GM21447 (cell line): ENCODE data around the gene HMX1.

Source experiments
- ATAC-seq: cut with Tn5 transposase; IDR thresholded peaks from one replicate; pipeline ENCODE4 v1.9.1; 2021; ENCODE audit not compliant: unreplicated experiment

HMX1 gene

DNA sequence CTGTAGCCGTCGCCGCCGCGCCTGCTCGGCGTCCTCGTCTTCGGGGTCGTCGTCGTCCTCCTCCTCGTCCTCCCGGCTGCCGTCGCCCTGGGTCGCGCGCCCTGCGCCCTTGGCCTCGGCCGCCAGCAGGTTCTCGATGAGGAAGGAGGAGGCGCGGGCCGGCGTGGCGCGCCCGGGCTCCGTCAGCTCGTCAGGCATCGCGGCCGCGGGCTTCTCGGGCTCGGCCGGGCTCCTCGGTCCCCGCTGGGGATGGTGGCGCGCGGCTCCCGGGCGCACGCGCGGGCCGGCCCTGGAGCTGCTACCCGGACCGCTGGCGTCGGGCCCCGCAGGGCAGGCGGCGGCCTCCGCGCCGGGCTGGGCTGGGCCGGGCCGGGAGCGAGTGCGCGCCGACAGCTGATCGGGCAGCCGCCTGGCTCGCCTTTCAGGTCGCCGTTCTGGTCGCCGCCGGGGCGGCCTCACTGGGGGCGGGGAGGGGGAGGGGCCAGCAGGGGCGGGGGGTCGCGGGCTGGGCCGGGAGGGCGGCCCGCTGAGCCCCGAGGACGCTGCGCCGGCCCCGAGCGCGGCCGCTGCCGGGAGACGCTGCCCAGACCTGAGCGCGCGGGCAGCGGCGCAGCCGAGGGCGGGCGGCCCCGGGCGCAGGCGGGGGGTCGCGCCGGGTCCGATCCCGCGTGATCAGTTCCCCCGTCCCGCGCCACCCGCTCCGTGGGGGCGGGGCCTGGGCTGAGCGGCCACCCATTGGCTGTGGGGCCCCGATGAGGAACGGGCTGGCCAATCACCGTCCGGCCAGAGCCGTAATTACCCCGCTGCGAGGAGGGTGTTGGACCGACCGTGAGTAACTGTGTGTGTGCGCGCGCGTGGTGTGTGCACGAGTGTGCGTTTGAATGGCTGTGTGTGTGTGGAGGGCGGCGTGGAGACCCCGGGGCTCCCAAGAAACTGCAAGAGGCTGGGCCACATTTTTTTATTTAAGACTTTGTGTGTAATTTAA, at the start of gene HMX1:
TSS of gene HMX1 (minus strand) at position 423 of the 985 bp plus-strand sequence. CDS start at position 198, 225 bp downstream.
- ATAC-seq = no peak

DNA sequence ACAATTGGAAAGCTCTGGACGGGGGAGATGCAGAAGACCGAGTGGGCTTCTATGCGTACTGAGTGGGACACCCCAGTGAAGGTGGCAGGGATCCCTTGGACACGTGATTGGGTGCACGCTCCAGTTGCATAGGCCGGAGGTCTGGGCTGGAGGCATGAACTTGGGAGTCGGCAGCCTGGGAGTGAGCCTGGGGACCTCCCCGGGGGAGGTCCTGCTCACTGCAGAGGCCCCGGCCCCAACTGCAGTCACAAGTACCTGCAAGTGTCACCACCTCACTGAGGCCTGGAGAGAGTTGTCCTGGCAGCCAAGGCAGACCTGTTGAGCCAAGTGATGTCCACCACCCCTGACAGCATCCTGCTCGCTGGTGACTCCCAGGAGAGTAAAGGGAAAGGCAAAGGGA, 49.3 kb upstream of the HMX1 start:
- ATAC-seq = no peak

DNA sequence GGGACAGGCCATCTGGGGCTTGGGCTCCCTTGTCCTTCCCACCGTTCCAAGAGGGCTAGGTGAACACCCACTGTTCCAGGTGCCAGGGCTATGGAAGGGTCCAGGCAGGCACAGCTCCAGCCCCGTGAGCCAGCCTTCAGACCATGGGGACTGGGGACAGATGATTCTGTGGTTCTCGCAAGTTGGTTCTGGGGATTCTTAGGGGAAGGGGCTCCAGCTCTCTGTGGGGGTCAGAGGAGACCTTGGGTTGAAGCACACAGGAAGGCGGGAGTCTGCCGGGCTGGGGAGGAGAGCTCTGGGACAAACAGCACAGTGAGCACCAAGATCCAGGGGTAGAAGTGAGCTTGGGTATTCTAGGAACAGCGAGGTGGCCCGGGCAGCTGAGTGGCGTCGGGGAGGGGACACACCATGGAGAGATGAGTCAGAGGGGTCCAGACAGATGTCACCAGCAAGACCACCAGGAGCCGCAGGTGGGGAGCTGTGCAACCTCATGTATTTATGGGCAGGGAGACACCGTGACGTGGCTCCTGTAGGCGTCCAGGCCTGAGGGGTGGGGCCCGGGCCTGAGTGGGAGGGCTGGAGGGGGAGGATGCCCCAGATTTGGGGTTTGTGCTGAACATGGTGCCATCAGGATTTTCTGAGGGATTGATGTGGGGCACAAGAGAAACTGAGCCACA, 48.8 kb upstream of the HMX1 start:
- ATAC-seq = no peak

DNA sequence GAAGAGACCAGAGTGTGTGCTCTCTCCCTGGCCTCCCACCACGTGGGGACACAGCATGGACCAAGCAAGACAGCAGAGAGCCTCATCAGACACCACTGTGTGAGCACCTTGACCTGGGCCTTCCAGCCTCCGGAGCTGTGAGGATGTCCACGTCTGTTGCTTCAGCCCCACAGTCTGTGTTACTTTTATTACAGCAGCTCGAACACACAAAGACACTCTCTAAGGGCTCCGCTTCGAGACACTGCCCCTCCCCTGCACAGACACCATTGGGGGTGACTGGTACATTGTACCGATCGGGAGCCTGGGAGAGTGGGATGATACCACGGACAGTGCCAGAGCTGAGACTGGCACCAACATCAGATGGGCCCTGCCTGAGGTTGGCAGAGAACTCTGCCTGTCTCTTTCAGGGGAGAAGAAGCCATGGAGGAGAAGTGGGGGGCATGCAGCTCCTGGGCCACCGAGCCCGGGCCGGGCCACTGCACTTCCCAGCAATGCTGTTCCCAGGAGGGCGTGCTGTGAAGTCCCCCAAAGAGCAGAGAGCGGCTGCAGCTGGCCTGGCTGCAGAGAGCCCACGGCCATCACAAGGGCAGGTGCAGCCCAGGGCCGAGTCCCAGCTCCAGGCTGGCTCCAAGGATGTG, 48.1 kb upstream of the HMX1 start:
- ATAC-seq = no peak

DNA sequence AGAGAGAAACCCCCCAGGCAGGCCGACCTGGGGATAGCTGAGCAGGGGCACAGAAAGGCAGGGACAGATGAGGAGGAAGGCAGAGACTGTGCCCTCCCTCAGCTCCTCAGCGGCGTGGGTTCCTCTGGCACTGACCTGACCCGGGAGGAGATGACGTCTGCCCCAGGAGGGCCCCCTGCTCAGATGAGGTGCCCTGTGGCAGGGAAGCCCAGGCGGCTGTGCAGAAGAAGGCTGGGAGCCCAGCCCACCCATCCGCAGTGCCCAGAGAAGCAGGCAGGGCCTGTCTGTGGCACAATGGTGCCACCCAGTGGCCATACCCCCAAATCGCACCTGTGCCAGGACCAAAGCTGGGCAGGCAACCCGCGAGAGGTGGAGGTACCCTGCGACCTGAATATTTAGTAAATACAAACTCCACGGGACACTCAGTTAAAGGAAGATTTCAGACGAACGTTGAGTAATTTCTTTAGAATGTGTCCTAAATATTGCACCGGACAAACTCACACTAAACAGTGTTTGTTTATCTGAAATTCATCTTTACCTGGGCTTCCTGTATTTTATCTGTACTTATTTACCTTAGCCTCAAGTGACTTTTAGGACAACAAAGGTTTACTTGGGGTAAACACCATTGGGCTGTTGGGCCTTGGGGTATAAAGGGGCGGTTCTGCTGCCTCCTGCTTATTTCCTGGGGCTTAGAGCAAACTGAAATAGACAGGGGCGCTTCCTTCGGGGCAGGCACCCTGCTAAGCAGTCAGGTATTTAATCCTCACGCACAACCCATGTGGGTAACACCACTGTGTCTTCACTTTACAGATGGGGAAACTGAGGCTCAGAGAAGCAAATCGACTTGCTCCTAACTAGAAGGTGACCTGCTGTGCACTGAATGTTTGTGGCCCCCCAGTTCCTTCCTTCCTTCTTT, 46.5 kb upstream of the HMX1 start:
- ATAC-seq = peak; percentile 83

DNA sequence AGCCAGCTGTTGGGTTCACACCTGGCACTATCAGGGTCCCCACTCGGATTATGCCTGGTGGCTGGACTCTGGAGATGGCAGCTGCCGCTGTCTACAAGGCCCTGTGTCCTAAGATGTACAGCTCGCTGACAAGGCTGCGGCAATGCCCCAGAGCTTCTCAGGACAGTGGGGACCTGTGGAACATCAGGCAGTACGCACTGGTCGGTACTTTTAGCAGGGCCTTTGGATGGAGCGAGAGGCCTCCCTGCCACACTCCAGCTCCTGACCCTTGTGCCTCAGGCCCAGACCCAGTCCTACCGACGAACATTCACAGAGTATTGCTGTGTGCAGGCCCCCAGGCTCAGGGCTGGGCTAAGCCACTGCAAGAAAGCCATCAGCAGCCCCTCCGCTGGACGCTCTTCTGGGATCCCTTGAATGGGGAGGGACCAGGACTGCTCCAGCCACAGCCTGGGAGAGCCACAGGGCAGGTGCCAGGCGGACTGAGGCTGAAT, 45.7 kb upstream of the HMX1 start:
- no peak for ATAC-seq

DNA sequence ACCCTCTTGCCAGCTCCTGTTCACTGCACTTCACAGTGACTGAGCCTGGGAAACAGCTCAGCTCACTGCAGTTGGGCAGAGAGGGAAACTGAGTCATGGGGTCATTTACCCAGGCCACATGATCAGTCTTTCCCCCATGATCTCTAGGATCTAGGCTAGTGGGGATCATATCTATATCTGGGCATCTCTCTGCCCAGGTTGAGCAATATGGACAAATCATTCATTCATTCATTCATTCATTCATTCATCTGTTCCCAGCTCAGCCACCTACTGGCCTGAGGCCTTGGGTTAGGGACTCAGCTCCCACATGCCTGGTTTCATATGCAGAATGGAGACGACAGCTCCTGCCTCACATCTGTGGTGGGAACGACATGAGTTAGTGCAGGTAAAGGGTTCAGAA, 45.3 kb upstream of the HMX1 start:
- ATAC-seq = no peak

DNA sequence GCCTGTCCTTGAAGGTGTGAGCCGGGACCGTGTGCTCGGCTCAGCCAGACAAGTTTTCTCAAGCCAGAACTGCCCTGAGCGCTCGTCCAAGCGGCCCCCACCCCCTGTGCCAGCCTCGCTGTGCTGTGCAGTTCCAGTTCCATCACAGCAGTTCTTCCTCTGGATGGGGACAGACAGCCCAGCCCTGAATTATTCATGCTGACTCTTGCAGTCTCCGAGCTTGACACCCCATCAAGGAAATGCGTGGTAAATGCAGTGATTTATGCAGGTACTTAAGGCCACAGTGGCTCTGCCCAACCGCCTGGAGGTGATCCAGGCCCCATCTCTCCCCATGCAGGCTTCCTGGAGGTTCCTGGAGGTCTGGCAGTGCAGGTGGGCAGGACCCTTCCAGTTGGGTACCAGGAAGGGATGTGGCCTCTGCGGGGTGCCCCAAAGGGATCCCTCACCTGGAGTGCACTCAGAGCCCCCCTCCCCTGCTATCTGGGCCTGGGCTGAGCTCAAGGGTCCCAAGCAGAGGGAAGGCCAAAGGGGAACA, 44.8 kb upstream of the HMX1 start:
- ATAC-seq = no peak

DNA sequence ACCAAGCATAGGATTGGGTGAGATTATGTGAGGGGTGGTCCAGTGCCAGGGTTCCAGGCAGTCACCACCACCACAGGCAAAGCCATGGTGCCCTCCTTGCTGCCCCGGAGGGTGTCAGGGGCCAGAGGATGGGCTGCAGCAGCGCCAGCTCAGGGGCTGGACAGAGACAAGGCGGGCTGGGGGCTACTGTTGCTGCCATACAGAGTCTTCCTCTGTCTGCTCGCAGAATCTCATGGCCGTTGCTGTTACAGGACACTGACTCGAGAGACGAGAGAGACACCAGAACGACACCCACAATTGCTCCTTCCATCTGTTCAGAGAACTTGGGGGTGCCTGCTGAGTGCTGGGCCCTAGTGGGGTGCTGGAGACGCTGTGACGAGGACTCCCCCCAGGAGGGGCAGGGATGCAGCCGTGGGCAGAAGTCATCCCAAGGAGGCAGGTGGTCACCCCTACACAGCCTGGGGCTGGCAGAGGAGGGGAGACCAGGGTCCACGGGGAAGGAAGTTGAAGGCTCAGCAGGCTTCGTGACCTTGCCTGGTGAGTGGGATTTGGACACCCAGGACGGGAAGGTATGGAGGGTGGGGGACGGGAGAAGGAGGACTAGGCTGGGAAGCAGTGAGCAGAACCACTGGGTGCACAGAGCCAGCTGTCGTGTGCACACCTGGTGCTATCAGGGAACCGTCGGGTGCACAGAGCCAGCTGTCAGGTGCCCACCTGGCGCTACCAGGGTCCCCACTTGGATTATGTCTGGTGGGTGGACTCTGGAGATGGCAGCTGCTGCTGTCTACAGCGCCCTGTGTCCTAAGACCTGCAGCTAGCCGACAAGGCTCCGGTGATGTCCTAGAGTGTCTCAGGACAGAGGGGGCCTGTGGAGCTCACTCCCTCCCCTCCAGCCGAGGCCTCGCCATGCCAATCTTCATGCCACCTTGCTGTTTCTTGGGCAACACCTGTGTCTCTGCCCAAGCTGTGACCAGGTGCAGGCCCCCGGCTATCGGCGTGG, 43.9 kb upstream of the HMX1 start:
- ATAC-seq = no peak

DNA sequence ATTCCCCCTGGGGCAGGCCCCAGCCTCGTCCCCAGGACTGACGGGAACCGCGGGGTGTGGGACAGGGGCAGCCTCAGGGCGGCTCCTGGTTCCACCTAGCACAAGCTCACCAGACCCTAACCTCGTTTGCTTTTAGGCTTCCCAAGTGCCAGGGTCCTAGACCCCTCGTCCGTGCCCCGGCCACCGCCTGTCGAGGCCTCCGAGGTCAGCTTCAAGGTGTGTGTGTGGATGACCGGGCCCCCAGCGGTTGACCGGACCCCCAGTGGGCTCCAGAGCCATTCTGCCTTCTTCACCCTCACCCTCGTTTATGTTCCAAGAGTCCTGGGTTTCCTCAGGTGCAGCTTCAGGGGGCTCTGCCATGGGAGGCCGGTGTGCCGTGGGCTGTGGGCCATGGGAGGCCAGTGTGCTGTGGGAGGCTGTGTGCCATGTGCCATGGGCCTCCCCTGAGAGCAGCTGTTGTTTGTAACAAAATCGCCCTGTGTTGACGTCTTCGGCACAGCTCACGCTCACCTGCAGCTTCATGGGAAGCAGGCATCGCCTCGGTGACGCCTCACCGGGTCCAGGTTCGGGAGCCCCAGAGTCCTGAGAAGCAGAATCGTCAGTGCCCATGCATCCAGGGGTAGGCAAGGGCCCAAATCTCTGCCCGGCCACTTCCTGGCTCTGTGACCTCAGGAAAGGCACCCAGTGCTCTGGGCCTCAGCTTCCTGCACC, 43.0 kb upstream of the HMX1 start:
- ATAC-seq = no peak

DNA sequence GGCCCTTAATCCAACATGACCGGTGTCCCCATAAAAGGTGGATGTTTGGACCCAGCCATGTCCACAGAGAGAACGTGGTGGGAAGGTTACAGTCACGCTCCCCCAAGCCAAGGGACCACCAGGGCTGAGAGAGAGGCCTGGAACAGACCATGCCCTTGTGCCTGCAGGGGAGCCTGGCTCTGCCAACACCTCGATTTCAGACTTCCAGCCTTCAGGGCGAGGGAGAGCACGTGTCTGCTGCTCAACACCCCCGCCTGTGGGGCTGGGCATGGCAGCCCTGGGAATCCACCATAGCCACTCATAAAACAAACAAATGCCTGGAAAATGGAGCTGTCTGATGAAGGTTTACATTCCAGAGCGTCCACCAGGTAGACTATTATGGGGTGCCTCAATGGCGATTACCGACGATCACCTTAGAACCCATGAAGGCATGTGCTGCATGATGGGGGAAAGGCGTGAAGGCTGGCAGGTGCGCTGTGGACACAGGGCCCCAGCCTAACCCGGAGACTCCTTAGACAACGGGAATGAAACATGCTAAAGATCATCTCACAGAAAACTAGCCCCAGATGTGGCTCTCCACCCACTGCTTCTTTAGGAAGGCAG, 42.3 kb upstream of the HMX1 start:
- no peak for ATAC-seq

DNA sequence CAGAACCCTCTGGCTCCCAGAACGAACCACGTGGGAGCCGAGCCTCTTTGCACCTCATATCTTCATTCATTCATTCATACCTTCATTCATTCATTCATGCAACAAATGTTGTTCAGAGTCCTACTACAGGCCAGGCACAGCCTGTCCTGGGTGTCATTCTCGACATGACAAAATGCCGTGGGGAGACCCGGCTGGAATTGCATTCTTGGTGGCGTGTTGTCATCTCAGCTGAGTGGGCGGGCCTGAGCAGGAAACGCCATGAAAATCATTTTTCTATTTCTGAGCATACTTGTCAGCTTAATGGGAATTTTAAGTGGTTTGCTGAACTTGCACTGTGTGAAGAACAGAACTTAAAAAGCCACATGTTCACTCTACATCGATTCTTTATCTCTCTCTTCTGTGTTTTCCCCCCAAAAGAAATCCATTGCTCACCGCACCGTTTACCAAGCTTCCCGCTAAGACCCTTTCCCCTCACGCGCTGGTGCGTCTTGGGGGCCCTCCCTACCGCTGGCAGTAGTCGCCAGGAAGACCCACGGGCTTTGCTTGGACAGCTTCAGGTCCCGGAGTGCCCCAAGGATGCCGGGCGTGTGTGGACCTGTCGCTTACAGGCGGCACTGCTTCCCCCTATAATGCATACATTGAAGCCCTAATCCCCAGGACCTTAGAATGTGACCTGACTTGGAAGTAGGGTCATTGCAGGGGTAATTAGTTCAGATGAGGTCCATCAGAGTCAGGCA, 41.6 kb upstream of the HMX1 start:
- no peak for ATAC-seq

DNA sequence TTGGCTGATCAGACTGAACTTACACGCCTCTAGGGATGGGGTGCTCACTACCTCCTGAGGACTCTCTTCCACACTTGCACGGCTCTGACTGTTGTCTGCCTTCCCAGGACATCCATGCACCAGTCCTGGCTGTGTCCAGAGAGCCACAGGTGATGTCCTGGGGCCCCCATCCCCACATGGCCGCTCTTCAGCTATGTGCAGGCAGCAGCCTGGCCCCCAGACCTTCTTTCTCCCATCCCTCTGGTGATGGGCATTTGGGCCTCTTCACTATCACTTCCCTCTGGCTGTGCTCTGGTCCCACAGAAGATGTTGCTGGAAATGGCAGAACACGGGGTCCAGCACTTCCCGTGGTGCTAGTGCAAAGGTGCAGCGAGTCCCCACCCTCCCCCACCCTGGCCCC, 40.9 kb upstream of the HMX1 start:
- ATAC-seq = no peak

DNA sequence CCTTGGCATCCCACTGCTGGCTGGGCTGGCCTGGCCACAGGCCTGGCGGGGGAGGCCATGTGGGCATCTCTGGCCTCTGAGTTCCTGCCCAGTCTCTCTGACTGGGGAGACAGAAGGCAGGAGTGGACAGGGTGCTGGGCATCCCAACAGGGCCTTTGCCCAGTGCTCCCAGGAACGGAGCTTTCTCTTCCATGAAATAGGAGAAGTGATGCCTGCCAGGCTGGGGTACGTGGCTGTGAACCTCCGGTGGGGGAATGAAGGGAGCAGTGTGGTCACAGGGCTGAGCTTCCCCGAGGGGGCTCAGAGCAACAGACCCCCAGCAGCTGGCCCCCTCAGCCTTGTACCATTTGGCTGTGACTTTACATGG, 40.4 kb upstream of the HMX1 start:
- no peak for ATAC-seq

DNA sequence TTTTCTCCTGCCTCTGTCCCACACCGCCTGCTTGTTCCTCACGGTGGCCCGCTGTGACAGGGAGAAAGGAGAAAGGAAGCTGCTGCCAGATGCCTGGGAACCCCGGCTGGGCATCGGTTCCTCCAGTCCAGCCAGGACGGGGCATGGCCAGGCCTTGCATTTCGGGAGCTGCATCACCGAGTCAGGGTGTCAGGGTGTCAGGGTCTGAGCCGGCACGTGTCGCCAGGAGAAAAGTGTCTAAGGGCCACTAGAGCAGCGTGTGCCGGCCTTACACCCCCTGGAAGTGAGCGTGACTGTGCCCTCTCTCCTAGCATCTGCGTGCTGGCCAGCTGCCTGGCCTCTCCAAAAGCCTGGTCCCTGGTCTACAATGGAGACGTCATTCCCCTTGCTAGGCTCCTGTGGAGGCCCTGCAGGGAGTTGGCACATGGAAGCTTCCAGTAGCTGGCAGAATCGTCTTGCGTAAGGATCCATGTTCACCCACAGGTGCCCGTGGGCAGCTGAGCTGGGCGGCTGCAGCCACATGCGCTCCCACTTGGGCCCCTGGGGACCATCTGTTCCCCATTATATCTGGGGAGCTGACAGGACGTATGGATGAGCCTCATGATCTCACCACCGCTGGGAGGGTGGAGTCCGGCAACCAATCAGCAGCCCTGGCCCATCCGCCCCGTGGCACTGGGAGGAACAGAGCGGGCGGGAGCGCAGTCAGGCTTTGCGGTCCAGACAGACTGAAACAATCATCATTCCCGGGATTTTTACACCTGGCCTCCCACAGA, 39.9 kb upstream of the HMX1 start:
- ATAC-seq = no peak

DNA sequence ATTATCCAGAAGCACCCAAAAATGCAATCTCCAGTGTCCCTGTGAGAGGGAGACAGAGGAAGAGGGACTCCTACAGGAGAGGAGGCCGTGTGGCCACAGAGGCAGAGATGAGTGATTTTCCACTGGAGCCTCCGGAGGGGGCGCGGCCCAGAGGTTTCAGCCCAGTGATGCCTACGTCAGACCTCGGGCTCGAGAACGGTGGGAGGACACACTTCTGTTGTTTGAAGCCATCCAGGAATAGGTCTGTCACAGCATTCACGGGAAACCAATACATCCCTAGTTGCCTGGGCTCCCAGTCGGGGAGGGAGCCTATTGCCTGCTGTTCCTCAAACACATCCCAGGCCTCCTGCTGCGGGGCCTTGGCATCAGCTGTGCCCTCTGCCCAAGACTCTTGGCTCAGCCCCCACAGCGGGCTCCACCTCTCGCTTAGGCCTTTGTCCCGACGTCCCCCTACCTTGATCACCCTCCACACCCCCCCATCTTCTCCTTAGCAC, 39.2 kb upstream of the HMX1 start:
- ATAC-seq = no peak
